ENCODE measurements around the gene NHLRC2. TPM values are rescaled to one million over a fixed set of nuclear protein-coding genes. Genes with fewer than 3 reads are reported as not detected.

NHLRC2 gene
- total RNA-seq, 1 donor from 2014 or later, result 43.6 TPM

DNA sequence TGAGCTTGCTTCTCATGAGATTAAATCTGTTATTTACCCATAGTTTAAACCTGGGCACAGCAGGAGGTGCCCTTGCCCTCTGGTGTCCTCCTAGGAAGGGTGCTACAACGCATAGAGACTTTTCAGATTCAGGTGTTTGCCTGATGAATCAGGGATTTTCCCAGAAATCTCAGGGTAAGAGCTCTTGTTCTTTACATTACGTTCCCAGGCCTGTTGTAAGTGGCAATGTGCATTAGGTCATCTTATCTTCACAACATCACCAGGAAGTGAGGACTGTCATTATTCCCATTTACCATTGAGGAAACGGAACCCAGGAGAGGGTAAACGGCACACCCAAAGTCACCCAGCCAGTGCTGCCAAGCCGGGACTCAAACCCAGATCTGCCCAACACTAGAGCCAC is 73.0 kb downstream of the NHLRC2 start:
- no peaks in the 10 kb centered on the region for H3K36me3 Mint-ChIP-seq (ENCODE audit: insufficient read depth)
- H3K4me1 Mint-ChIP-seq (ENCODE audit: low read depth), result no peaks in the 10 kb centered on the region
- H3K9me3 Mint-ChIP-seq (ENCODE audit: low read depth), result peaks cover 6% of the 10 kb centered on the region
- DNase-seq (ENCODE audit: low spot score, unreplicated experiment), result no peak
- H3K27me3 Mint-ChIP-seq, result no peaks in the 10 kb centered on the region
- H3K4me3 Mint-ChIP-seq (ENCODE audit: low read depth), result no peak overlapping the region
- no peak overlapping the region for H3K27ac Mint-ChIP-seq
- TF ChIP-seq, protein P1, sequence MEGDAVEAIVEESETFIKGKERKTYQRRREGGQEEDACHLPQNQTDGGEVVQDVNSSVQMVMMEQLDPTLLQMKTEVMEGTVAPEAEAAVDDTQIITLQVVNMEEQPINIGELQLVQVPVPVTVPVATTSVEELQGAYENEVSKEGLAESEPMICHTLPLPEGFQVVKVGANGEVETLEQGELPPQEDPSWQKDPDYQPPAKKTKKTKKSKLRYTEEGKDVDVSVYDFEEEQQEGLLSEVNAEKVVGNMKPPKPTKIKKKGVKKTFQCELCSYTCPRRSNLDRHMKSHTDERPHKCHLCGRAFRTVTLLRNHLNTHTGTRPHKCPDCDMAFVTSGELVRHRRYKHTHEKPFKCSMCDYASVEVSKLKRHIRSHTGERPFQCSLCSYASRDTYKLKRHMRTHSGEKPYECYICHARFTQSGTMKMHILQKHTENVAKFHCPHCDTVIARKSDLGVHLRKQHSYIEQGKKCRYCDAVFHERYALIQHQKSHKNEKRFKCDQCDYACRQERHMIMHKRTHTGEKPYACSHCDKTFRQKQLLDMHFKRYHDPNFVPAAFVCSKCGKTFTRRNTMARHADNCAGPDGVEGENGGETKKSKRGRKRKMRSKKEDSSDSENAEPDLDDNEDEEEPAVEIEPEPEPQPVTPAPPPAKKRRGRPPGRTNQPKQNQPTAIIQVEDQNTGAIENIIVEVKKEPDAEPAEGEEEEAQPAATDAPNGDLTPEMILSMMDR (IDR thresholded peaks at IDR 0.05; ENCODE audit: unreplicated experiment), result no peak

DNA sequence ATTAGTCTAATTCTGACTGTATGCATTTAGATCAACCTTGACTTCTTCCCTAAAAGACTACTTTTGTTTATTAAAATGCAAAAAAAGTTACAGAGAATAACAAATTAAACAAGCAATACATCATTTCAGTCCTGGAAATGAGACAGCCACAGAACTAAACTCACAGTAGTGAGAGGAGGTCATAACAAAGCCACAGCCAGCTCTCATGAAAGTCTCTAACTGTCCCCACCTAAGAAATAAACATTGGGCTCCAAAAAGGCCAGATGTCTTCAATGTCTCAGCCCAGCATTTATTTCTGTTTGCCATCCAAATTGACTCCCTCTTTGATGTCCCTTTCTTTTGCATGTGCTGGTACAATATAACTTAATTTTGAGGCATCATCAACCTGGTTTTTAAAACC is 74.4 kb downstream of the NHLRC2 start:
- Mint-ChIP-seq H3K27ac (no peak overlapping the region), H3K4me3 (ENCODE audit: low read depth) (no peak overlapping the region), H3K36me3 (ENCODE audit: insufficient read depth) (no peaks in the 10 kb centered on the region), H3K4me1 (ENCODE audit: low read depth) (no peaks in the 10 kb centered on the region), H3K27me3 (no peaks in the 10 kb centered on the region), H3K9me3 (ENCODE audit: low read depth) (peaks cover 6% of the 10 kb centered on the region)
- no peak for DNase-seq (ENCODE audit: low spot score, unreplicated experiment)
- TF ChIP-seq, protein P1 (IDR thresholded peaks at IDR 0.05; ENCODE audit: unreplicated experiment), result no peak

DNA sequence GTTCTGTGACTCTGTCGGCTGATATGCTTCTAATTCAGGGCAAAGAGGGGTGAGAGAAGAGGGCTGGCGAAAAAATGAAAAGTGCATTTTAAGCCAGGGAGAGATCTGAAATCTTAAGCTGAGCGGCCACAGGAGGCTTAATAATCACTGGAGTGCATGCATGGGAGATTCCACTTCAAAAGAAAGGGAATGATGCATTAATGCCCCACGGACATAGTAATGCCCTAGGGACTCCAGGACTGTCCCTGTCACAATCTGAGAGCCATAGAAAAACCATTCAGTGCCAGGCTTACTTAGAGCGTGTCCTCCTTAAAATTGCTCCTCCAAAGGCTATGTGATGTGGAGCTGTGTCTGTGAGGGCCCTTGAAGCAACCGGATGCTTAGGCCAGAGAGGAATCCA is 75.1 kb downstream of the NHLRC2 start:
- H3K9me3 Mint-ChIP-seq (ENCODE audit: low read depth), result peaks cover 6% of the 10 kb centered on the region
- H3K27me3 Mint-ChIP-seq, result no peaks in the 10 kb centered on the region
- H3K4me3 Mint-ChIP-seq (ENCODE audit: low read depth), result no peak overlapping the region
- no peaks in the 10 kb centered on the region for H3K4me1 Mint-ChIP-seq (ENCODE audit: low read depth)
- no peaks in the 10 kb centered on the region for H3K36me3 Mint-ChIP-seq (ENCODE audit: insufficient read depth)
- no peak for DNase-seq (ENCODE audit: low spot score, unreplicated experiment)
- TF ChIP-seq, protein P1 (IDR thresholded peaks at IDR 0.05; ENCODE audit: unreplicated experiment), result no peak
- H3K27ac Mint-ChIP-seq, result no peak overlapping the region

DNA sequence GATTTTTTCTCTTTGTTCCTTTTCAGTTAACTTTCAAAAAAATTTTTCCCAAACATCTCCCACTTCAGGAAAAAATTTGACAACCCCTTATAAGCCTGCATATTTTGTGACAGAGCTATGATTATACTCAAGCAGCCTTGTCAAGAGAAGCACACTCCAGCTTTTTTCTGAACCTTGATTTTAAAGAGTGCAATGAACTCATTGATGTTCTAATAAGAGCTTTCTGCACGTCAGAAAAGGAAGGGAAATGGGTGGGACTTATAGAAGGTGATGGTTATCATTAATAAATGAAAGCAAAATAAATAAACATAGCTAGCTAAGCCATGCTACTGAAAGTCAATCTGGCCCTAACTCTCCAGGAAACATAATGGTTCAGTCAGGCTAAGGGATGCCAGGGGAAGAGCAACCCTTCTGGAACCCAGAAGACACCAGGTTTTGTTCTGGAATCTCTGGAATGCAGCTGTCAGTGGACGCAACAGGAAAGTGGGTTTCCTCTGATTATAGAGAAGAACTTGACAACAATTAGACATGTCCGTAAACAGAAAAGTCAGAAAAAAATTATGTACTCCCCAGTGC is 76.1 kb downstream of the NHLRC2 start:
- DNase-seq (ENCODE audit: low spot score, unreplicated experiment), result no peak
- H3K27me3 Mint-ChIP-seq, result no peaks in the 10 kb centered on the region
- H3K9me3 Mint-ChIP-seq (ENCODE audit: low read depth), result no peaks in the 10 kb centered on the region
- H3K36me3 Mint-ChIP-seq (ENCODE audit: insufficient read depth), result no peaks in the 10 kb centered on the region
- TF ChIP-seq, protein P1 (IDR thresholded peaks at IDR 0.05; ENCODE audit: unreplicated experiment), result no peak
- no peak overlapping the region for H3K4me3 Mint-ChIP-seq (ENCODE audit: low read depth)
- no peak overlapping the region for H3K27ac Mint-ChIP-seq
- no peaks in the 10 kb centered on the region for H3K4me1 Mint-ChIP-seq (ENCODE audit: low read depth)

DNA sequence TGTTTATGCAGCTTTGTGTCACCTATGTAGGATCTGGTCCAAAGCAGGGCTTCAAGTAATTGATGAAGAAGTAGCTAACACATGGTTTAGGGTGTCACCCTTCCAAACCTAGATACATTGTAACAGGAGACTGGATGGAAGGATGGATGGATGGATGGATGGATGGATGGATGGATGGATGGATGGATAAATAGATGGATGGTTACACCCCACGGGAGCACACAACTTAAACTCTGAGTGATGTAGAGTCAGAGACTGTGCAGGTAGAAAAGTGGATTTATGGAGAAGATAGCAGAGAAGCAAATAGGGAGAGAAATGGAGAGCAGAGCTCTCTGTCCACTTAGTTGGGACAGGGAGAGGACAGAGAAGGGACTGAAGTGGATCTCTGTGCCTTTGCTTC is 78.4 kb downstream of the NHLRC2 start:
- Mint-ChIP-seq H3K27me3 (no peaks in the 10 kb centered on the region), H3K4me1 (ENCODE audit: low read depth) (peaks cover under 1% of the 10 kb centered on the region), H3K4me3 (ENCODE audit: low read depth) (no peak overlapping the region), H3K9me3 (ENCODE audit: low read depth) (no peaks in the 10 kb centered on the region), H3K27ac (no peak overlapping the region), H3K36me3 (ENCODE audit: insufficient read depth) (no peaks in the 10 kb centered on the region)
- TF ChIP-seq, protein P1 (IDR thresholded peaks at IDR 0.05; ENCODE audit: unreplicated experiment), result no peak
- DNase-seq (ENCODE audit: low spot score, unreplicated experiment), result no peak
